Measurements from ENCODE around the gene TTLL7. TPM values are rescaled to one million over a fixed set of nuclear protein-coding genes. Genes with fewer than 3 reads are reported as not detected.

The TTLL7 gene
- total RNA-seq, 4 donors from 2014 or later: 3.1 to 9.1 (median 6.6) TPM

- DNase-seq (ENCODE audit: low spot score) (no peak), ATAC-seq (ENCODE audit: low FRiP score) (no peak)
- TF ChIP-seq CTCF (IDR thresholded peaks at IDR 0.05): no peak
These were observed 162.4 kb downstream of the TTLL7 start for GRCh38 chr1:83836543-83836942.

GRCh38 chr1:83834621-83835264, 164.2 kb downstream of the TTLL7 start:
- DNase-seq (ENCODE audit: low spot score): no peak
- TF ChIP-seq CTCF (IDR thresholded peaks at IDR 0.05): no peak
- ATAC-seq (ENCODE audit: low FRiP score): no peak

GRCh38 chr1:83832194-83832593, 166.7 kb downstream of the TTLL7 start:
- no peak for ATAC-seq (ENCODE audit: low FRiP score)
- no peak for TF ChIP-seq CTCF (IDR thresholded peaks at IDR 0.05)
- DNase-seq (ENCODE audit: low spot score): no peak

GRCh38 chr1:83829106-83829505, 169.8 kb downstream of the TTLL7 start:
- no peak for TF ChIP-seq CTCF (IDR thresholded peaks at IDR 0.05)
- ATAC-seq (ENCODE audit: low FRiP score): no peak
- DNase-seq (ENCODE audit: low spot score): no peak

- TF ChIP-seq CTCF (IDR thresholded peaks at IDR 0.05): no peak
- ATAC-seq (ENCODE audit: low FRiP score): no peak
These were observed 170.5 kb downstream of the TTLL7 start for GRCh38 chr1:83828456-83828855.

GRCh38 chr1:83827741-83828140, 171.2 kb downstream of the TTLL7 start:
- no peak for TF ChIP-seq CTCF (IDR thresholded peaks at IDR 0.05)
- DNase-seq (ENCODE audit: low spot score) (no peak), ATAC-seq (ENCODE audit: low FRiP score) (no peak)

More at GRCh38 chr1:83828456-83828855, 170.5 kb downstream of the TTLL7 start:
- DNase-seq (ENCODE audit: low spot score): no peak

GRCh38 chr1:83822208-83822607, 176.7 kb downstream of the TTLL7 start:
- DNase-seq (ENCODE audit: low spot score) (no peak), ATAC-seq (ENCODE audit: low FRiP score) (no peak)
- no peak for TF ChIP-seq CTCF (IDR thresholded peaks at IDR 0.05)
